HuH-7.5 (cell line): Measurements from ENCODE around the gene ZFP64.

Source experiments
- DNase-seq: peaks from one replicate; pipeline ENCODE4 v3.0.0; 2011; ENCODE audit warnings: low spot score

ZFP64 gene

GRCh38 chr20:52104546-52105441, 86.8 kb downstream of the ZFP64 start:
- peak; percentile 65 for DNase-seq

- DNase-seq: no peak
Measured at GRCh38 chr20:52103913-52104545, 87.5 kb downstream of the ZFP64 start.

GRCh38 chr20:52103335-52103912, 88.2 kb downstream of the ZFP64 start:
- DNase-seq: no peak

- no peak for DNase-seq
Measured at GRCh38 chr20:52102559-52102958, 89.0 kb downstream of the ZFP64 start.

- no peak for DNase-seq
Measured at GRCh38 chr20:52102126-52102525, 89.5 kb downstream of the ZFP64 start.
